Left ventricle myocardium inferior (tissue), 1 donor: ENCODE measurements around the gene RIIAD1. TPM values are rescaled to one million over a fixed set of nuclear protein-coding genes. Genes with fewer than 3 reads are reported as not detected.
A peak's percentile ranks its signal among the peaks of the same experiment; 100 is the strongest.

Source experiments
- DNase-seq: peaks from one replicate; pipeline ENCODE4 v3.0.0-alpha.2; 2020
- H3K27ac ChIP-seq: fragments of 200-600 bp; replicated peaks from 2 replicates; pipeline ENCODE4 v1.8.0; 2021
- H3K27me3 ChIP-seq: fragments of 200-600 bp; 2 replicates; pipeline ENCODE4 v1.8.0; 2021; ENCODE audit warnings: low read depth
- H3K36me3 ChIP-seq: fragments of 200-600 bp; 2 replicates; pipeline ENCODE4 v1.8.0; 2021
- H3K4me1 ChIP-seq: fragments of 200-600 bp; 2 replicates; pipeline ENCODE4 v1.8.0; 2021
- H3K4me3 ChIP-seq: fragments of 200-600 bp; 2 replicates; pipeline ENCODE4 v1.8.0; 2021; ENCODE audit warnings: mild to moderate bottlenecking, moderate library complexity
- H3K9me3 ChIP-seq: fragments of 200-600 bp; replicated peaks from 2 replicates; pipeline ENCODE4 v1.8.0; 2021
- CTCF ChIP-seq: fragments of 200-600 bp; IDR thresholded peaks from 2 replicates; pipeline ENCODE4 v1.8.0; 2021; ENCODE audit warnings: antibody characterized with exemption, mild to moderate bottlenecking, borderline replicate concordance
- intact Hi-C: fragments of 100-400 bp; cut with micrococcal nuclease; formaldehyde crosslinking; loops from one replicate; pipeline ENCODE4 v1.11.0; 2022
- total RNA-seq: library from RNA; stranded (reverse); fragmentation: NEBNext Ultra II Directional; extraction: Animal tissue kit (Norgen Biotek cat#: 25700); gene quantifications from one replicate; pipeline ENCODE4 v1.2.1, GENCODE V29; 2021
- donor health status: DM: no; HTN: yes; CAD: no; lungs with severe emphysema.

Gene RIIAD1
- total RNA-seq, 1 donor from 2014 or later: 5.6 TPM

GRCh38 chr1:151716405-151716762 is 4.9 kb upstream of the RIIAD1 start:
- Histone ChIP-seq H3K4me3 (peak overlapping the region; percentile 39), H3K4me1 (peaks cover 50% of the 10 kb centered on the region), H3K36me3 (no peaks in the 10 kb centered on the region), H3K9me3 (no peaks in the 10 kb centered on the region), H3K27me3 (peaks cover 62% of the 10 kb centered on the region), H3K27ac (no peak overlapping the region)
- DNase-seq: no peak
- TF ChIP-seq CTCF: no peak
- intact Hi-C loops: no loop called here

GRCh38 chr1:151716771-151717631 is 4.3 kb upstream of the RIIAD1 start, which contains the start of gene CELF3:
CELF3 (minus strand) TSS chr1:151716803; CDS start chr1:151716020, 783 bp downstream.
- Histone ChIP-seq H3K9me3 (no peaks in the 10 kb centered on the region), H3K36me3 (no peaks in the 10 kb centered on the region), H3K4me1 (peaks cover 56% of the 10 kb centered on the region), H3K27me3 (peaks cover 55% of the 10 kb centered on the region), H3K4me3 (peak within 1 kb of the TSS; percentile 39), H3K27ac (peak within 1 kb of the TSS; percentile 61)
- DNase-seq: no peak
- no peak for TF ChIP-seq CTCF
- intact Hi-C loops: no loop called here

- TF ChIP-seq CTCF: no peak
- H3K36me3 ChIP-seq: no peaks in the 10 kb centered on the region
- H3K27ac ChIP-seq: peak overlapping the region; percentile 68
- H3K4me3 ChIP-seq: peak overlapping the region; percentile 39
- no peaks in the 10 kb centered on the region for H3K9me3 ChIP-seq
- H3K4me1 ChIP-seq: peaks cover 57% of the 10 kb centered on the region
- DNase-seq: peak; percentile 37
- H3K27me3 ChIP-seq: peaks cover 45% of the 10 kb centered on the region
- intact Hi-C loops: no loop called here
These were observed 3.3 kb upstream of the RIIAD1 start for GRCh38 chr1:151718011-151718431.

GRCh38 chr1:151718666-151719065 is 2.7 kb upstream of the RIIAD1 start:
- Histone ChIP-seq H3K9me3 (no peaks in the 10 kb centered on the region), H3K4me3 (no peak overlapping the region), H3K36me3 (no peaks in the 10 kb centered on the region), H3K4me1 (peaks cover 57% of the 10 kb centered on the region), H3K27ac (peak overlapping the region; percentile 68), H3K27me3 (peaks cover 40% of the 10 kb centered on the region)
- intact Hi-C loops: no loop called here
- DNase-seq: no peak
- no peak for TF ChIP-seq CTCF

- peaks cover 57% of the 10 kb centered on the region for H3K4me1 ChIP-seq
- H3K9me3 ChIP-seq: no peaks in the 10 kb centered on the region
- no peak for DNase-seq
- H3K36me3 ChIP-seq: no peaks in the 10 kb centered on the region
- H3K27me3 ChIP-seq: peaks cover 39% of the 10 kb centered on the region
- H3K27ac ChIP-seq: peak overlapping the region; percentile 83
- intact Hi-C loops: no loop called here
- no peak for TF ChIP-seq CTCF
- H3K4me3 ChIP-seq: peak overlapping the region; percentile 66
These were observed 1.2 kb upstream of the RIIAD1 start for GRCh38 chr1:151720125-151720524.
